Cardiac fibroblast (primary cell): Measurements from ENCODE around the gene MAGI3.
"Not testable (repeated sequence)": the region's sequence is repeated elsewhere in the genome, so short reads cannot be mapped to it uniquely, and the experiment has no call there.

Experiments used
- DNase-seq, 2 donors: peaks; one replicate each; pipeline versions ENCODE4 v3.0.0 to v3.0.0-alpha.2; 2010; ENCODE audit warnings: low read depth in 2 of 2
- H3K4me3 ChIP-seq, 2 donors: replicated peaks in 1 of 2; 1 replicate in 1 of 2; 2 replicates in 1 of 2; pipeline ENCODE4 v1.5.1; 2011; ENCODE audit warnings: low read depth in 2 of 2, low read length in 2 of 2, mild to moderate bottlenecking in 2 of 2, moderate library complexity in 1 of 2
- CTCF ChIP-seq: IDR thresholded peaks from one replicate; pipeline ENCODE4 v1.5.1; 2011; ENCODE audit warnings: low read depth, mild to moderate bottlenecking, low read length, inconsistent platforms

Gene MAGI3

GRCh38 chr1:113490384-113490783 is 100.1 kb downstream of the MAGI3 start:
- no peak for TF ChIP-seq CTCF
- no peak overlapping the region for H3K4me3 ChIP-seq
- DNase-seq: no peak

- H3K4me3 ChIP-seq: no peak overlapping the region
- no peak for TF ChIP-seq CTCF
- DNase-seq: no peak
These were observed 103.2 kb downstream of the MAGI3 start for GRCh38 chr1:113493533-113493932.

- no peak for DNase-seq
- H3K4me3 ChIP-seq: no peak overlapping the region
- TF ChIP-seq CTCF: no peak
These were observed 115.0 kb downstream of the MAGI3 start for GRCh38 chr1:113505357-113505756.

GRCh38 chr1:113507552-113508214 is 117.4 kb downstream of the MAGI3 start:
- no peak for TF ChIP-seq CTCF
- H3K4me3 ChIP-seq: no peak overlapping the region
- DNase-seq: no peak

- no peak for DNase-seq
- no peak for TF ChIP-seq CTCF
- H3K4me3 ChIP-seq: no peak overlapping the region
These were observed 118.2 kb downstream of the MAGI3 start for GRCh38 chr1:113508364-113509164.

- not testable (repeated sequence) for DNase-seq
These were observed 119.5 kb downstream of the MAGI3 start for GRCh38 chr1:113509766-113510165.

GRCh38 chr1:113511269-113511668 is 121.0 kb downstream of the MAGI3 start:
- no peak for TF ChIP-seq CTCF
- DNase-seq: no peak
- no peak overlapping the region for H3K4me3 ChIP-seq

More at GRCh38 chr1:113509766-113510165, 119.5 kb downstream of the MAGI3 start:
- not testable (repeated sequence) for H3K4me3 ChIP-seq
